Hepatocyte (in vitro differentiated cells): Measurements from ENCODE around the gene RNASE7. TPM values are rescaled to one million over a fixed set of nuclear protein-coding genes. Genes with fewer than 3 reads are reported as not detected.

ENCODE experiments used
- DNase-seq: peaks from one replicate; pipeline ENCODE4 v3.0.0-alpha.2; 2016; ENCODE audit warnings: low spot score
- H2AFZ ChIP-seq: fragments of 200-600 bp; sonication (generic); 2 replicates; pipeline ENCODE4 v1.6.0; 2016; ENCODE audit warnings: antibody characterized with exemption, mild to moderate bottlenecking
- H3K27ac ChIP-seq: fragments of 200-600 bp; sonication (generic); 2 replicates; pipeline ENCODE4 v1.5.1; 2016; ENCODE audit warnings: mild to moderate bottlenecking
- H3K27me3 ChIP-seq: fragments of 200-600 bp; sonication (generic); 2 replicates; pipeline ENCODE4 v1.6.1; 2016
- H3K36me3 ChIP-seq: fragments of 200-600 bp; sonication (generic); replicated peaks from 2 replicates; pipeline ENCODE4 v1.5.1; 2016; ENCODE audit warnings: low read depth; ENCODE audit not compliant: insufficient read depth
- H3K4me1 ChIP-seq: fragments of 200-600 bp; sonication (generic); 2 replicates; pipeline ENCODE4 v1.5.1; 2016; ENCODE audit warnings: mild to moderate bottlenecking, moderate library complexity; ENCODE audit not compliant: insufficient read depth
- H3K4me2 ChIP-seq: fragments of 200-600 bp; sonication (generic); 2 replicates; pipeline ENCODE4 v1.6.0; 2016
- H3K4me3 ChIP-seq: fragments of 200-600 bp; sonication (generic); 2 replicates; pipeline ENCODE4 v1.5.1; 2016; ENCODE audit warnings: mild to moderate bottlenecking
- H3K79me2 ChIP-seq: fragments of 200-600 bp; sonication (generic); 2 replicates; pipeline ENCODE4 v1.6.0; 2017; ENCODE audit warnings: mild to moderate bottlenecking
- H3K9me2 ChIP-seq: fragments of 200-600 bp; sonication (generic); replicated peaks from 2 replicates; pipeline ENCODE4 v1.6.0; 2017; ENCODE audit warnings: mild to moderate bottlenecking; ENCODE audit not compliant: insufficient read depth
- H3K9me3 ChIP-seq: fragments of 200-600 bp; sonication (generic); 2 replicates; pipeline ENCODE4 v1.5.1; 2016; ENCODE audit warnings: low read depth, mild to moderate bottlenecking
- H4K20me1 ChIP-seq: fragments of 200-600 bp; sonication (generic); 2 replicates; pipeline ENCODE4 v1.6.0; 2016; ENCODE audit warnings: mild to moderate bottlenecking; ENCODE audit not compliant: insufficient read depth, poor library complexity, severe bottlenecking
- EZH2 ChIP-seq: fragments of 200-600 bp; sonication (generic); IDR thresholded peaks from 2 replicates; pipeline ENCODE4 v1.6.1; 2016; ENCODE audit warnings: antibody characterized with exemption, mild to moderate bottlenecking, borderline replicate concordance
- EZH2phosphoT487 ChIP-seq: fragments of 200-600 bp; sonication (generic); IDR thresholded peaks from one replicate; pipeline ENCODE4 v1.6.1; 2018; ENCODE audit warnings: antibody characterized with exemption, mild to moderate bottlenecking, low read depth, moderate library complexity; ENCODE audit not compliant: unreplicated experiment, severe bottlenecking
- WGBS: methylation state at CpG from one replicate; pipeline ENCODE4 v1.1.6; 2016; ENCODE audit warnings: low lambda C conversion rate; ENCODE audit errors: missing lambda C conversion rate; 5-methylcytosine and 5-hydroxymethylcytosine counted together
- polyA plus RNA-seq: library from polyadenylated mRNA; unstranded; fragments of >200 nt; fragmentation: Nextera tagmentation; extraction: Ambion mirVana; gene quantifications from 2 replicates; pipeline ENCODE4 v1.2.1, GENCODE V29; 2016
- total RNA-seq: library from RNA; depleted of rRNA; stranded (reverse); fragments of >200 nt; gene quantifications from 2 replicates; pipeline ENCODE4 v1.2.3, GENCODE V29; 2014
- TF ChIP-seq, protein P1 (sequence below): fragments of 200-600 bp; sonication (generic); IDR thresholded peaks from 2 replicates; pipeline ENCODE4 v1.5.1; 2016; ENCODE audit warnings: antibody characterized with exemption, mild to moderate bottlenecking; ENCODE audit not compliant: poor library complexity

The RNASE7 gene
- total and polyA plus RNA-seq, 2 experiments from 2014 or later = not detected

DNA sequence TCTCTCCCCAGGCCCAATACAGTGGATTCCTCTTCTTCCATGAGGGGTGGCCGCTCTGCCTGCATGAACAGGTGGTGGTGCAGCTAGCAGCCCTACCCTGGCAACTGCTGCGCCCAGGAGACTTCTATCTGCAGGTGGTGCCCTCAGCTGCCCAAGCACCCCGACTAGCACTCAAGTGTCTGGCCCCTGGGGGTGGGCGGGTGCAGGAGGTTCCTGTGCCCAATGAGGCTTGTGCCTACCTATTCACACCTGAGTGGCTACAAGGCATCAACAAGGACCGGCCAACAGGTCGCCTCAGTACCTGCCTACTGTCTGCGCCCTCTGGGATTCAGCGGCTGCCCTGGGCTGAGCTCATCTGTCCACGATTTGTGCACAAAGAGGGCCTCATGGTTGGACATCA is 31.8 kb downstream of the RNASE7 start:
- Histone ChIP-seq H4K20me1 (peaks cover 5% of the 10 kb centered on the region), H3K4me3 (no peak overlapping the region), H3K4me2 (no peak overlapping the region), H3K9me2 (no peaks in the 10 kb centered on the region), H2AFZ (no peak overlapping the region), H3K9me3 (no peaks in the 10 kb centered on the region), H3K27me3 (no peaks in the 10 kb centered on the region), H3K27ac (no peak overlapping the region), H3K4me1 (peaks cover 16% of the 10 kb centered on the region), H3K36me3 (no peaks in the 10 kb centered on the region), H3K79me2 (peaks cover 27% of the 10 kb centered on the region)
- TF ChIP-seq, protein P1, sequence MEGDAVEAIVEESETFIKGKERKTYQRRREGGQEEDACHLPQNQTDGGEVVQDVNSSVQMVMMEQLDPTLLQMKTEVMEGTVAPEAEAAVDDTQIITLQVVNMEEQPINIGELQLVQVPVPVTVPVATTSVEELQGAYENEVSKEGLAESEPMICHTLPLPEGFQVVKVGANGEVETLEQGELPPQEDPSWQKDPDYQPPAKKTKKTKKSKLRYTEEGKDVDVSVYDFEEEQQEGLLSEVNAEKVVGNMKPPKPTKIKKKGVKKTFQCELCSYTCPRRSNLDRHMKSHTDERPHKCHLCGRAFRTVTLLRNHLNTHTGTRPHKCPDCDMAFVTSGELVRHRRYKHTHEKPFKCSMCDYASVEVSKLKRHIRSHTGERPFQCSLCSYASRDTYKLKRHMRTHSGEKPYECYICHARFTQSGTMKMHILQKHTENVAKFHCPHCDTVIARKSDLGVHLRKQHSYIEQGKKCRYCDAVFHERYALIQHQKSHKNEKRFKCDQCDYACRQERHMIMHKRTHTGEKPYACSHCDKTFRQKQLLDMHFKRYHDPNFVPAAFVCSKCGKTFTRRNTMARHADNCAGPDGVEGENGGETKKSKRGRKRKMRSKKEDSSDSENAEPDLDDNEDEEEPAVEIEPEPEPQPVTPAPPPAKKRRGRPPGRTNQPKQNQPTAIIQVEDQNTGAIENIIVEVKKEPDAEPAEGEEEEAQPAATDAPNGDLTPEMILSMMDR = no peak
- 97% methylated on average over 9 of the region's 9 CpGs for WGBS
- DNase-seq = no peak

DNA sequence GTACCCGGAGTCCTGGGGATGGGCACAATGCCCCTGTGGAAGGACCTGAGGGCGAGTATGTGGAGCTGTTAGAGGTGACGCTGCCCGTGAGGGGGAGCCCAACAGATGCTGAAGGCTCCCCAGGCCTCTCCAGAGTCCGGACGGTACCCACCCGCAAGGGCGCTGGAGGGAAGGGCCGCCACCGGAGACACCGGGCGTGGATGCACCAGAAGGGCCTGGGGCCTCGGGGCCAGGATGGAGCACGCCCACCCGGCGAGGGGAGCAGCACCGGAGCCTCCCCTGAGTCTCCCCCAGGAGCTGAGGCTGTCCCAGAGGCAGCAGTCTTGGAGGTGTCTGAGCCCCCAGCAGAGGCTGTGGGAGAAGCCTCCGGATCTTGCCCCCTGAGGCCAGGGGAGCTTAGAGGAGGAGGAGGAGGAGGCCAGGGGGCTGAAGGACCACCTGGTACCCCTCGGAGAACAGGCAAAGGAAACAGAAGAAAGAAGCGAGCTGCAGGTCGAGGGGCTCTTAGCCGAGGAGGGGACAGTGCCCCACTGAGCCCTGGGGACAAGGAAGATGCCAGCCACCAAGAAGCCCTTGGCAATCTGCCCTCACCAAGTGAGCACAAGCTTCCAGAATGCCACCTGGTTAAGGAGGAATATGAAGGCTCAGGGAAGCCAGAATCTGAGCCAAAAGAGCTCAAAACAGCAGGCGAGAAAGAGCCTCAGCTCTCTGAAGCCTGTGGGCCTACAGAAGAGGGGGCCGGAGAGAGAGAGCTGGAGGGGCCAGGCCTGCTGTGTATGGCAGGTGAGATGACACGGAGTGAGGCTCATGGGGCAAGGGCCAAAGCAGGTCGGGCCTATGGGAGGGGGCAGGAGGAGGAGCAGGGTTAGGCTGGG is 32.5 kb downstream of the RNASE7 start:
- peaks cover 13% of the 10 kb centered on the region for H3K4me1 ChIP-seq
- H4K20me1 ChIP-seq = peaks cover 5% of the 10 kb centered on the region
- H3K36me3 ChIP-seq = no peaks in the 10 kb centered on the region
- no peak overlapping the region for H3K4me2 ChIP-seq
- H2AFZ ChIP-seq = no peak overlapping the region
- no peaks in the 10 kb centered on the region for H3K9me2 ChIP-seq
- no peak overlapping the region for H3K27ac ChIP-seq
- WGBS = 94% methylated on average over 22 of the region's 26 CpGs
- H3K9me3 ChIP-seq = no peaks in the 10 kb centered on the region
- H3K4me3 ChIP-seq = no peak overlapping the region
- no peaks in the 10 kb centered on the region for H3K27me3 ChIP-seq
- TF ChIP-seq EZH2 = no peak
- no peak for TF ChIP-seq EZH2phosphoT487
- TF ChIP-seq, protein P1 = no peak
- peaks cover 27% of the 10 kb centered on the region for H3K79me2 ChIP-seq
- DNase-seq = no peak

DNA sequence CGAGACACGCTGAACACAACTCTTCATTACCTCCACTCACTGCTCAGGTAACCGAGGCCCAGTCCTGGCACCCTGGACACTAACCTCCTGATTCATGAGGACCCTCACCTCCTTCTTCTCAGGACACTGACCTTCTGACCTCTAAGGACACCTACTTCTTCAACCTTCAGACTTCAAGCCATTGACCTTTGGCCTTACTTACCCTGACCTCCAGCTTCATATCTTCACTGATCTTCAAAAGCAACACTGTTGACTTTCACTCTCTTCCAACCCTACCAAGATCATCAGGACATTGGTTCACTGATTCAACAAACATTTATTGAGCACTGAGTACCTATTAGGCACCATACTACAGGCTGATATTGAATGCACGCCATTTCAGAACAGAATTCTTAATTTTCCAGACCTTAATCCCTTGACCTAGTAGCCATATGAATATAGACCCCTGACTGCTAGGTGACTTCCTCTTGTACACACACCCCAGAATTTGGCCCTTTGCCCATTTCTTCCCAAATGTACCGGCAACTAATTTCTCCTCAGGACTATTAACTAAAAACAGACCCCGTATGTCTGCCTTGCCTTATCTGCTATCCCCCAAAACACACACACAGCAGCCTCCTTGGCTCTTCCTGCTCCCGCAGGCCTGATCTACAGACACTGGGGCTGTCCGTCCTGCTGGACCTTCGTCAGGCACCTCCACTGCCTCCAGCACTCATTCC is 33.7 kb downstream of the RNASE7 start:
- Histone ChIP-seq H3K9me3 (no peaks in the 10 kb centered on the region), H3K27me3 (no peaks in the 10 kb centered on the region), H3K9me2 (no peaks in the 10 kb centered on the region), H3K36me3 (no peaks in the 10 kb centered on the region), H3K27ac (no peak overlapping the region), H3K4me2 (no peak overlapping the region), H4K20me1 (peaks cover 5% of the 10 kb centered on the region), H3K79me2 (peaks cover 24% of the 10 kb centered on the region), H3K4me3 (no peak overlapping the region), H3K4me1 (peaks cover 12% of the 10 kb centered on the region), H2AFZ (no peak overlapping the region)
- WGBS = 86% methylated on average over 9 of the region's 9 CpGs
- no peak for DNase-seq
- no peak for TF ChIP-seq EZH2phosphoT487
- no peak for TF ChIP-seq EZH2
- TF ChIP-seq, protein P1 = no peak
